ENCODE data around the gene BCKDHA.

- TF ChIP-seq EZH2phosphoT487 (IDR thresholded peaks at IDR 0.05; ENCODE audit: insufficient read depth, low read depth) (no peak), EZH2 (IDR thresholded peaks at IDR 0.05; ENCODE audit: insufficient read depth, poor library complexity, severe bottlenecking) (no peak)
Measured at GRCh38 chr19:41363753-41364523, 33.7 kb upstream of the BCKDHA start, which contains the start of gene B9D2.
